ENCODE results near the gene ERN1.
A peak's percentile ranks its signal among the peaks of the same experiment; 100 is the strongest.

Gene ERN1

DNA sequence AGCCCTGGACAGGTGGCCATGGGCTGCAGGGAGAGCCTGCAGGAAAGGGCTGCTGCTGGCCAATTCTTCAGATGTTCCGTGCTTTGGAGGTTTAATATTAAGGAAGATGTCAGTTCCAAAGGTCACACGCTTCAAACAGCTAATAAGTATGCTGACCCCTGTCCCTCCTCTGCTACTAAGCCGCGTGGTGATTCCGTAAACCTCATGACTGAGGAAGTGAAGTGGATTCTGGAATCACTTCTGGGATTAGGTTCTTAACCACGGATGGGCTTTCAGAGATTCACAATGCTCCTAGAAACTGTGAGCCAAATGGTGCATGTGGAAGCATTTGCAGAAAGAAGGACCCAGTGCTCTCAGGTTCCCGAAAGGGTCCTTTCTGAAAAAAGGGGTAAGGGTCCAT, 28.5 kb upstream of the ERN1 start:
- DNase-seq (ENCODE audit: low read depth, low spot score): no peak

DNA sequence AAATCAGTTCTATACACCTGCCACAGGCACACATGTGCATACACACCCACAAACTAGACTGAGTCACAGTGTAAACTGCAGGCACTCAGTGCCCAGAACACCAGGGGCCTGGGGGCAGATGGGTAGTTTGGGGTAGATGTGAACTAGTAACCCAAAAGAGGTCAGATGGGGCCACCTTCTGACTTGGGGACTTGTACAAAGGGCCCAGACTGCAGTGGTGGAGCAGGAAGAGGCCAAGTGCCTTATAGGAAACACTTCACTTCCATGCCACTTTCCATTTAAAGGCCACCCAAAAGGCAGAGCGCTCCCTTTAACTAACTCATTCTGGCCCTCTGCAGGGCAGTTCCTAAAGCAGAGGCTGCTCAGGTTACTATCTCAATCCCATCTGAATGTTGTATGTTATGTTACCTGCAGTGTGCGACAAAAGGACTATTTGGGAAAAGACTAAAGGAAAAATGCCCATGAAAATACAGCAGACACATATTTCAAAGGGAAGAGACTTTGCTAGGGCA, 27.8 kb upstream of the ERN1 start:
- no peak for DNase-seq (ENCODE audit: low read depth, low spot score)

DNA sequence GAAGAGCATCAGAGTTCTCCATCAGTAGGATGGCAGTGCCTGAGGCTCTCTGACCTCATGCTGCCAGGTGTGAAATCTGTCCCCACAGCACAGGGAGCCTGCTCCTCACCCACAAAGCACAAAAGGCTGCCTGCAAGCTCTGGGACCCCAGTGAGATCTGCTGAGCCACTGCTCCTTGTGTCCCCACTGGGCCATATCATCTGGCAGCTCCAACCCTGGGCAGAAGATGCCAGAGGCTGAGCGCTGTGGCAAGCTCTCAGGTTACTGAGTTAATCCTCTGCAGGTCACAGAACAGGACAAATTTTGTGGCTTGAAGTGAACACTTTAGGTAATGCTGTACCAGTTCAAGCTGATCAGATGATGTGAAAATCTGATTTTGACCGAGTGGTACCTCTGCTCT, 26.7 kb upstream of the ERN1 start:
- no peak for DNase-seq (ENCODE audit: low read depth, low spot score)

DNA sequence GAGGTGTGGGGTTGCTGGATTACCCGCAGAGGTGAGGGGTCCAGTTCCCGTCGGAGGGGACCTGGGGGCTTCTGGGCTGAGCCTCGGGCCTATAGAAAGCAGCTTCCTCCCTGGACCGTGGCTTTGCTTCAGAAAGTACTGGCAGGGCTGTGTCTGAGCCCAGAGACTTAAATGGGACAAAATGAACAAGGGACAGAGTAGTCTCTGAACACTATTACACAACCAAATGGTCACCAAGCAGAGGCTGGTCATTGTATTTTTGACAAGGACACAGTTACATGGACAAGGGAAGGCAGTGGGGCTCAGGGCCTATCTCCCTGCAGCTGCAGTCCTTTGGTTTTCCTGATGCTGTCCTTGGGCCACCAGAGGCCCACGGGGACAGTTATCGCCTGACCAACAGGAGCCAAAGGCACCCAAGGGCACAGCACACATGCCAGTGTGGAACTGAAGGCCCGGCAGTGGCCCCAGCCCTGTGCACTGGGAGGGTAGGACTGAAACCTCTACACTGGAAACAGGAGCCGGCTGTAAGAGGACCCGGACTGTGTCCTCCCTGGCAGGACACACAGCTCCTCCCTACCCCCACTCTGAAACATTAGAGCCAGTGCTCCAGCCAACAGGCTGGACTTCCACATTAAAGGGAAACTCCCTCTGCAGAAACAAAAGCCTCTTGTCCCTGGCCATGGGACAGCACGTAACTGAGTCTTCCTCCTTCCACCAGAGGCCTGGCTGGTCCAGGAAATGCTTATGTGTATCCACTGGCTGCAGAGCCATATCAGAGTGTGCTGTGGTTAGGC, 26.0 kb upstream of the ERN1 start:
- no peak for DNase-seq (ENCODE audit: low read depth, low spot score)

DNA sequence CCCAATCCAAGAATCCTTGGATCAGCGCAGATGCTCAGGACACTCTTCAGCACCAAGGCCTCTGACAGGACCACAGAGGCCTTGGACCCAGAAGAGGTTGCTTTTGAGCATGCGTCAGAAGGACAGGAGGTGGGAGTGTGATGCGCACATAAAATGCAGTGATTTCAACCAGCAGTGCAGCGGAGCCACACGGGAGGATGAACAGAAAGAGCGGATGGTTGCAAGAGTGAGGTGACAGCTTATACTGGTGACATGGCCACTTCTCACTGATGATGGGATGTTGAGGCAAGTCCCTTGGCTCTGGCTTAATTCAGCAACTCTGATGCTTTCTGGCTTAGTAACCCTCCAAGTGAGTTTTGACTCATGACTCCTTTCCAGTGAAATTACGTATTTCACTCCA, 25.2 kb upstream of the ERN1 start:
- DNase-seq (ENCODE audit: low read depth, low spot score): no peak

GRCh38 chr17:64154717-64155116, 24.8 kb upstream of the ERN1 start:
- no peak for DNase-seq (ENCODE audit: low read depth, low spot score)

DNA sequence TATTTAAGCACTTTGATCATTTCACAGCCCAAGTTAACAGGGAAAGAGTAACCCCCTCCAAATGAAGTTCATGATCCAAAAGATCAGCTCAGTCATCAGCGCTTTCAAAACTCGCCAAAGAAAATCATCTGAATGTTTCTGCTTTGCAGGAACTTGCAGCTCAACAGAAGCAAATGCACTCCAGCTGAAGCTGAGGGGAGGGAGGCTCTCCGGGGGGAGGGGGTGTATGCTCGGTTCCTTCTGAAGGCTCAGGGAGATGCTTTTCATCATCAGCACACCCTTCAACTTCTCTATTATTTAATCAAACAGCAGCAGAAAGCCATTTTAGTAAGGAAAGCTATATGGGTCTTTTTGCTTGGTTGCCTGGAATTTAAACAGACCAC, 24.4 kb upstream of the ERN1 start:
- DNase-seq (ENCODE audit: low read depth, low spot score): no peak

GRCh38 chr17:64153565-64154312, 23.8 kb upstream of the ERN1 start:
- DNase-seq (ENCODE audit: low read depth, low spot score): no peak

DNA sequence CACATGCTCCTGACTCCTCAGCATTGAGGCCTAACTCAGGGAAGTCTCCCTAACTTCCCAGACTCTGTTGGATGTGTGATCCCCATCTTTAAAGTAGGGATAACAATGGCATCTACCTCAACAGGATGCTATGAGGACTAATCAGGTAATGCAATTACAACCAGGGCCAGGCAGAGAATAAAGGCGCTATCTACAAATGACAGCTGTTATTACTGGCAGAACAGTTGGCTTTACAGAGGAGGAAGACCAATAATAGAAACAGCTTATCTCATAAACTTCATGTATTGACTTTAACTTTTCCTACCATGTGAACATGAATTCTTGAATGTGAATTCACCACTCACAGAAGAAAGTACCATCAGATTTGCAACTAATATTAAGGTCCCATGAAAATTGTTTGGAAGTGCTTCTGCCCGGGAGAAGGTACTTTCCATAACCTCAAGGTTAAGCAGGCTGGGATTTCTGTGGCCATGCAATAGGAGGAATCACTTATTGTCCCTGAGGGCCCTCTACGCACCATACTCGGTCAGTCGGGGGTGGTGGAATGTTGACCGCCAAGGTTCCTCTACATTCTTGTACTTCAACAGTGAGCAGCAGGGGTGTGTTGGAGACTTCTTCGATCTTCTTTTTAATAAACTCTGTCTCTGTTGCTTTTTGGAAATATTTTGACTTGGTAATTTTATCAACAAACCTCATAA, 22.6 kb upstream of the ERN1 start:
- no peak for DNase-seq (ENCODE audit: low read depth, low spot score)

DNA sequence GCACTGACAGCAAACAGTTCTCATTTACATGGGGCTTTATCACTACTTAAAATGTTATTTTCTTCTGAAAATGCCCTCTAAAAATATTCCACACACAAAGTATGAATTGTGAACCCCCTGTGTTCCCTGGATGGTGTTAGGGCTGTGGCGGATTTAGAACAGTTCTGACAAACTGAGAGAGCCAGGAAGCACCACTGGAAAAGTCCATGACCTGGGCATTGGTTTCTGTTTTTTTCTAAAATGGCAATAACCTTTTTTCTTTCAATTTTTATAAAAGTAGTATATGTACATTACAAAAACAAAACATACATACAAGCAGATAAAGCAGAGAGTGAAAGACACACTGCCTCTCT, 21.0 kb upstream of the ERN1 start:
- DNase-seq (ENCODE audit: low read depth, low spot score): no peak

- DNase-seq (ENCODE audit: low read depth, low spot score): no peak
Observed at GRCh38 chr17:64150237-64151015, 20.5 kb upstream of the ERN1 start.

GRCh38 chr17:64149196-64149595, 19.3 kb upstream of the ERN1 start:
- no peak for DNase-seq (ENCODE audit: low read depth, low spot score)

DNA sequence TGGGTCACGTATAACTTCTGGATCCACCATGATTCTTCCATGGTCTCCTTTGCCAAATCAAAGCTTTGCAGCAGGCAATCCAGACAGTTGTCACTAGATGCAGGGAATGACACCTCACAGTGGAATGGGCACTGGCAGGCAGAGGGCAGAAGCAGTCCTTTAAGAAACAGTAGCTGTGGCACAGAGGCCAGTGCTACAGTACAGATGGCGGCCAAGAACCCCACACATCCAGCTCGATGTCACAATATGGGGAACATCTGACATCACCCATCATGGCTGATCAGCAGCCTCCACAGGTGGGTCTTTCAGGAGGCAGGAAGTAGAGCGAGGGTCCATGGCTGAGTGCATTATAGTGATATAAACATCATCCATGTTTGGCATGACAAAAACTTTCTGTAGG, 18.8 kb upstream of the ERN1 start:
- no peak for DNase-seq (ENCODE audit: low read depth, low spot score)

GRCh38 chr17:64148017-64148631, 18.2 kb upstream of the ERN1 start:
- no peak for DNase-seq (ENCODE audit: low read depth, low spot score)

DNA sequence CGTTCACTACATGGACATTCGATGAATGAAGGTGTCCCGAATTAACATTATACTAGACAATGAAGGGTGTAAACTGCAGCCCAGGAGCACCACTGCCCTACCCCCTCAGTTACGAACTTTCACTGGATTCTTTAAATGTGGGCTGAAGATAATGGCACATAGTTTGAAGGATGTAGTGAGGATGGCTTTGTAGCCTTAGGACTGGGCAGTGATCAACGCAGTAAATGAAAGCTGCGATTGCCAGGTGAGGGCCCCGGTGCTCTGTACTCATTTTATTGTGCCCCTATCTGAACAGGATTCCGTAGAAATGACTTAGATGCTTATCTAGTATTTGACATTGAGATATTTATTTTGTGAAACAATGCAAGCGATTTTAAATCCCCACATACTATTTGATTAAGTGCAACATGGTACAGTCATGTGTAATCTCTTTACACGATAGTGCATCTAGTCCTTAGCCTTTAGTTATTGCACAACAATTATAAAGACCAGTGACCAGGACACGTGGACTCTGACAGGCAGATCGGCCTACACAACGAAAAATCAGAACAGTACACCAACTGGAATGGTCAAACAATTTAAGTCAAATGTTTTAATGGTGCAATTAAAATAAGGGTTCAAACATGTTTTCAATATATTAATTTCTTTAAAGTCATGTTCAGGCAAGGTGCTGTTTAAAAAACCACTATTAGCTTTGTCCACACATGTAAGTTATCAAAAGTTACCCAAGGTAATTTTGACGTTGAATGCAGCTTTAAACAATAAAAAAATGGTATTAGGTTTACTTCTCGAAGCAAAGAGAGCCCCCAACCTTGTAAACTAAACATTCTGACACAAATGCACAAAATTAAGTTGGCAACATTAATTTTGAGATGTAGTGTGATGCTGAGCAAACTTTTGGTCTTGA, 17.4 kb upstream of the ERN1 start:
- DNase-seq (ENCODE audit: low read depth, low spot score): no peak

GRCh38 chr17:64146418-64147109, 16.6 kb upstream of the ERN1 start:
- no peak for DNase-seq (ENCODE audit: low read depth, low spot score)

GRCh38 chr17:64145751-64146417, 15.9 kb upstream of the ERN1 start:
- peak; percentile 99 for DNase-seq (ENCODE audit: low read depth, low spot score)

GRCh38 chr17:64145375-64145750, 15.4 kb upstream of the ERN1 start:
- DNase-seq (ENCODE audit: low read depth, low spot score): no peak

DNA sequence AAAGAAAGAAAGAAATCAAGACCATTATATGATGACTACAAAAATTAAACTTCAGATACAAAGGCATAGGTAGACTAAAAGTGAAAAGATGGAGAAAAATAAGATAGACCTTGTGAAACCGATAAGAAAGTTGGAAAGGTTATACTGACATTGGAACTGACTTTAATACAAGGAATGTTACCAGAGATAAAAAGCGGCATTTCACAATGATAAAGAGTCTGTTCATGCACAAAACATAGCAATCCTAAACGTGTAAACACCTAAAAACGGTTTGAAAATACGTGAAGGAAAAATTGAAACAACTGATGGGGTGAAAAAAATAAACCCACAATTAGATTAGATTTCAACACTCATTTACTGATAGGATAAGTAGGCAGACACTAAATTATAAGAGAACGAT, 9.6 kb upstream of the ERN1 start:
- DNase-seq (ENCODE audit: low read depth, low spot score): no peak
